ENCODE results near the gene TTLL10.

DNA sequence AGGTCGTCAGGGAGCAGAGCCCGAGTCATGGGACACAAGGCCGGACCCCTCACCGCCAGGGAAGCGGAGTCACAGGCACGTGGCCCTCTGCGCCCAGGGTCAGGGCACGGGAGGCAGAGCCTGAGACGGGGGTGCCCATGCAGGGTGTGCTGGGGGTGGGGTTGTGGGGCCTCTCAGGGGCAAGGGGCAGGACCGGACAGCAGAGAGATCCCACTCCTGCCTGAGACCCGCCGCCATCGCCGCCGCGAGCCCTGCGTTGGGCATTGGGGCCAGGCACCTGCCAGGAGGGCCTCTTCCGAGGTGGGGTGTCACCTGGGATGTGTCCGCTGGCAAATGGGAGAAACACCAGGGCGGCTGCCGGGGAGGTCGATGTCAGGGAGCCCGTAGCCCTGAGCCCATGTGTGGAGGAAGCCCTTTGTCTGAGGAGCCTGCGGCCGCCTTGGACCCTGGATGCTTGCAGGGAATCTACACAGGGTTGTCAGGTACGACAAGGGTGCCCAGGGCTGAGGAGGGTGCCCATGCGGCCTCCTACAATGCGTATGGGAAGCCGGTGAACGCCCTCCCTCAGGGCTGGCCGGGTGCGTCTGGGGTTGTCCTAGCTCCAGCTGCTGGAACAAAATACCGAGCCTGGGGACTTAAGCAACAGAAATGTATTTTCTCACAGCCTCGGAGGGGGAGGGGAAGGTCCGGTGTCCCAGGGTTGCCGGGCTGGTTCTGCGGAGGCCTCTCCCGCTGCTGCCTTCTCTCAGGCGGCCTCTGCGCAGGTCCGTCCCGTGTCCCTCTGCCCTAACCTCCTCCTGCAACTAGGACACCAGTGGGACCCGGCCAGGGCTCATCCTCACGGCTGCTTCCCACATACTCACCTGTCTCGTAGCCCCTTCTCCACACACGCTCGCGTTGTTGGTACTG is 41.4 kb upstream of the TTLL10 start:
- no peak for TF ChIP-seq POLR2A (IDR thresholded peaks at IDR 0.05; ENCODE audit: low read depth, low read length)
- no peak for TF ChIP-seq POLR2AphosphoS5 (IDR thresholded peaks at IDR 0.05; ENCODE audit: low read depth, low read length)
- no peak for TF ChIP-seq TAF1 (IDR thresholded peaks at IDR 0.05; ENCODE audit: low read depth, low read length)
- TF ChIP-seq PAX5 (IDR thresholded peaks at IDR 0.05; ENCODE audit: insufficient read depth, low read length, severe bottlenecking), result no peak
- no peak for TF ChIP-seq POU2F2 (IDR thresholded peaks at IDR 0.05; ENCODE audit: low read depth, low read length)
